ENCODE results near the gene EMILIN2.
A peak's percentile ranks its signal among the peaks of the same experiment; 100 is the strongest.

EMILIN2 gene

DNA sequence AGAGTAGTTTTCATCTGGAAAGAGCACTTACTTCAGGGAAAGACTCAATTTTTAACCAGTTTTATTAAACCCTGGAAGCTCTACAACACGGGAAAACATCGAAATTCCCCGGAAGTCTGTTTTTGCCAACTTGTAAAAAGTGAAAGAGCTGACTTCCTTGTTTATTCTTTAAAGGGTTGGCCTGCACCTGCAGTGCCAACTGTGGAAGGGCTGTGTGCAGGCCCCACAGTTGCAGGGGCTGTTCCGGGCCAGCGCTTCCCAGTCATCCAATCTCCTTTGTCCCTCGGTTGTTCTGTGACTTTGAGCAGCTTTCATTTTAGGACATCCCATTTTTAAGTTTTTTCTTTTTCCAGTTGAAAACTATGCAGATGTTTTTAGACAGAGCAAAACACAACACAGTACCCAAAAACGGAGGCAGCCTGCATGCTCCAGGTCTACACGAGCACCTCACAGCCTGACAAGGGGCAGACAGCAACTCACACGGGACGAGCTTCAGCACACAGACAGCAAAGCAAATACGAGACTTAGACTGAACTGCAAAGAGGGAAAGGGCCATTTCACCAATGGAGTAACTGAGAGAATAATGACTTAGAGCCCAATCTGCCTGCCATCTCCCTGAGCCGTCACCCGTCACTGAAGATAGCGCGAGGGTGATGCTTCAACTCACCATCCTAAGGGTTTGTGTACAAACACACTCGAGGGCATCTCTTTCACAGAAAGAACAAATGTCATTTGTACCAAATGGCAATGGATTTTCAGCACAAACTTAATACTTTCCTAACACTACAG is 70.6 kb downstream of the EMILIN2 start:
- no peak for DNase-seq

GRCh38 chr18:2918761-2919550 is 72.2 kb downstream of the EMILIN2 start:
- no peak for DNase-seq

GRCh38 chr18:2919600-2919999 is 72.8 kb downstream of the EMILIN2 start:
- no peak for DNase-seq

DNA sequence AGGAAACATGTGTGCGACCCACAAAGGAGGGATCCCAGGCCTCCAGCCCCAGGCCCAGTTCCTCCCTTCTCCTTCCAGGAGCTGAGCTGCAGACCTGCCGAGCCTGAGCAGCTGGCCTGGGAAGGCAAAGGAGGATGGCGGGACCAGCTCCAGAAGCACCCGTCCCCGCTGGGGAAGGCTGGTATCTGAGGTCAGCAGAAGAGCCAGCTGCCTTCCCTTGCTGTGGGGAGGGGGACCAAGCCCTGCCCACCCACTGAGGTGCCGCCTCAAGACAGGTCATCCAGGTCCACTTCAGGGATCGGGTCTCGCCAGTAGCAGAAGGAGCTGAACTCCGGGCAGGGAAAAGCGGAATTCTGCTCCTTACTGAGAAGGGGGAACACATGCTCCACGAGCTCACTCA is 73.2 kb downstream of the EMILIN2 start:
- DNase-seq: no peak

- DNase-seq: no peak
These were observed 73.9 kb downstream of the EMILIN2 start for GRCh38 chr18:2920546-2921343.

GRCh38 chr18:2921778-2922177 is 75.0 kb downstream of the EMILIN2 start:
- DNase-seq: no peak

DNA sequence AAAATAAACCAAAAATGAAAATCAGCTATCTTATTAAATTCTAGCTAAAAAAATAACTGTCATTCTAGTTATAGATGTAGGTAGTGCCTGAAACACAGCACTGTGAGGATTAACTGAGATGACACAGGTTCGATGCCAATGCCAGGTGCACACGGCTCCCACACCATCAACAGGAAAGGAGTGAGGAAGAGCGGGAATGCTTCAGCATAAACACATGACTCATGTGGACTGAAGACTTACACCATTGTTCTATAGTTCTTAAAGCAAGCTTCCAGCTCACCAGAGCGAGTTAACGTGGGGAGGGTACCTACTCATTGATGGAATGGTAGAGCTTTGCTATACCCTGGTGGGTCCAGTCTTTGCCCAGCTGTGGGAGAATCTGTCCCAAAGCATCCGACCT is 76.7 kb downstream of the EMILIN2 start:
- DNase-seq: no peak

- no peak for DNase-seq
These were observed 78.1 kb downstream of the EMILIN2 start for GRCh38 chr18:2924920-2925319.

DNA sequence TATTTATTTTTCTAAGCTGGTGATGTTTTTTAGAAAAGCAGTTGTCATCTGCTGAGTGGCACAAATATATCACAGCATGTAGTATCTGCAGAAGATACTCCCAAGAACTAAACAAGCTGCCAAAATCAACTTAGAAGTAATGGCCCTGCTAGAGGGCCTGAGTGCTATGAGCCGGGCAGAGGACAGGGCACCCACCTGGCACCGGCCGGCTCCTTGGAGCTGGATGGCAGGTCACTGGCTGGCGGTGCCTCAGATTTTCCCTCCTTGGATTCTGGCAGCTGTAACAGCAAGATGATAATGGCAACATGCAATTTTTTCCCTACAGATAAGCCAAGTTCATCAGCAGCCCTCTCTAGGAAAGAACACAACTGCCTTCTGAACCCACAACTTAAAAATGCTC is 79.7 kb downstream of the EMILIN2 start:
- DNase-seq: no peak

DNA sequence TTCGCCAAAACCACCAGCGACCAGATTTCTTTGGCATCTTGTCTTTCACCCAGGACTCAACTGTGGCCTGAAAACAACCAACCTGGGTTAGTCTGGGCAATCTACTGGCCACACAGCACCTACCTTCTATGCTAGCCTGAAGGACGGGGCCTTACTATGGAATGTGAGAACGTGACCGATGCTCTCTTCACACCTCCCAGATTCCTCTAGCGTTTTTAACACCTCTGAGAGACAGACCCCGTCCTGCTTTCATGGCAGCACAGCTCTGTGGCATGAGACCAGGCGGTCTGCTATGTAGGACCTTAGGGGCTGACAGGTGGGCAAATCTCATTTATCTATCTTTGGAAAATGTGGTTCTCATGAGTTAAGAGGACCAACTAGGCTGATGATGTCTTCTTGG is 80.9 kb downstream of the EMILIN2 start:
- DNase-seq: no peak

DNA sequence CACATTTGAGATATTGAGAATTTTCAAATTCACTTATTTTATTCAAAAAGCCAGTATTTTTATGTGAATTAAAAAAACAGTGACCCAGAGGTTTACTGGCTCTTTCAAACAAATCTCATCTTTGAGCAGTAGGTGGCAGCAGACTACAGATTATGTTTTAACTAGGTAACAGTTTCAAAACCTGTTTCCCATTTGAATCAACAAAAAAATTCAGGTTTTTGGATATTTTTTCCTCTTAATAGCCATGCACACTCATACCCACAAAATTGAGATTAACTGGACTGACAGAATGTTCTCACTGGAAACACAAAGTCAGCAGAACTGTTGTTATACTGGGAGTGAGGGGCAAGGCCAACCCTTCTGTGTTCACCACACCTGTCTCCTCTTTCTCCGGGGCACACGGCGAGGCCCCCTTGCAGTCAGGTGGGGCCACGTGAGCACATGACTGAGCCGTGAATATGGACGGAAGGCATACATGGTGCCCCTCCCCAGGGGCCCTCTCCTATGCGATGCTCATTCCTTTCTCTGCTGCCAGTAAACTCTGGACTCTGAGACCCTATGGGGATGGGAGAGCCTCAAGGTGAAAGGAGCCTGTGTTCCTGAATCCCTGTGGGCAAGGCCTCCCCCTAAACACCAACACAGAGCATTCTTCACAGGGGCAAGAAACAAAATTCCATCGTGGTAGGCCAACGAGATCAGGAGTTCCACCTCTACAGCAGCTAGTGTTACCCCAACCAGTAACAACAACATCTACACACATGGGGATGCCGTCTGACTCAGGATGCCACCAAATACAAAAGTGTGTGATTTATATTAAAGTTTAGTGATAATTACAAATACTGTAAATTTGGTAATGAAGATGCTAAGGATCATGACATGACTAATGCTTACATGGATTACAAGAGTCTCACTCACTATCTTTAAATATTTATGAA is 85.7 kb downstream of the EMILIN2 start:
- DNase-seq: peak; percentile 69

DNA sequence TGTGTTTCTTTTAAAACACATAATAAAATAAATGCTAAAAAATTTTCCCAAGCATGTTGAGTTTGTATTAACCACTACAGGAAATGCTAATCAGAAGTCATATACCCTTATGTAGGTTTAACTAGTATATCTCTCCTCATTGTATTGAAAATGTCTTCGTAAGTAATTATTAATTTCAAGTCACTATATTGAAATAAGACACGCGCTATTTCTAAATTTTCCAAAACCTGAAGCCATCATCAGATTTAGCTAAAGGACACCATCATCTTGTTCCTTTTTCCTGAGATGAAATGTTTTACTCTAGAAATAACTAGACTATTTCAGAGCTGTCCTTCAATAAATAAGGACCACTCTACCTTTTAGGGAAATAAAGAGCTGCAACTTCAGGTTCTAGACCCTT is 87.2 kb downstream of the EMILIN2 start:
- no peak for DNase-seq

DNA sequence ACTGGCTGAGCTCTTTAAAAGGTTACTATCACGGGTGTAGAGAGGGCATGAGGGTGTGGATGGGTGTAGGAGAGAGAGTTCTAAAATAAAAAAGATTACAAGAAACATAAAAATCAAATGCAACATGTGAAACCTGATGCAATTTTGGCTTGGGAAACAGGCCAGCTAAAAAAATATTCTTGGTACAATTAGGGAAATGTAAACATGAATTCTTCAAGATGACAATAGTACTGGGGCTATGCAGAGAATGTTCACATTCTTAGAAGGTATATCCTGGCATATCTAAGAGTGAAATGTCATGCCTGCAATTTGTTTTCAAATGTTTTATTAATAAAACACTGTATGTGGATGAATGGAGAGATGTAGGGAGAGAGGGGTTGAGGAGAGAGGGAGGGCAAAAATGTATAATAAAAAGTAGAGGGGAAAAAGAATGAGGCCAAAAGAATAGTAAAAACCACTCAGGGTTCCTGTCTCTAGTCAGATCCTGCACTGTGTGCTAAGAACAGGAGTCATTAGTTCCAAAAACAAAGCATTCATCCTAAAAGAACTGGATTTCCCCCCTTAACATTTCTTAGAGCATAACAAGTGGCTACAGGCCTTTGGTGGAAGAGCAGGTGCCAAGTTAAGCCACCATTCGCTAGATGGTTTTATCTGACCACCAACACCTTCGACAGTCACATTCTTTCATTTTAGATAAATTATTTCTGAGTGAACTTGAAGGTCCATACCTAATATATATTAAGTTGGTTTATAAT is 88.8 kb downstream of the EMILIN2 start:
- DNase-seq: peak; percentile 41

DNA sequence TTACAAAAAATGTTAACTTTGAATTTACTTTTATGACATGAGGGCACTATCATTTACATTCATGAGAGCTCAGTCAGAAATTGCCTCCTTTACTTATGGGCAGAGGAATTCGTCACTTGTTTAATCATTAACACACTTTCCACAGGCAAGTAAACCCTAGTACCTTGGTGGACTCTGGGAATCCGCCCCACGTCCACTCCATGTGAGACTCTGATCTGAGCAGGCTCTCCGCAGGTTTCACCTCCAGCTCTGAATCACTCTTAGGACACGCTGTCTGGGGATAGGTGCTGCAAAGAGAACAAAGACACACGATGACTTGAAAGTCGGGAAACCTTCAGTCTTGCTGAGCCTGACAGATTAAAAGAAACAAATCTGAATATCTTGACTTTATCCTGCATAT is 92.5 kb downstream of the EMILIN2 start:
- no peak for DNase-seq

DNA sequence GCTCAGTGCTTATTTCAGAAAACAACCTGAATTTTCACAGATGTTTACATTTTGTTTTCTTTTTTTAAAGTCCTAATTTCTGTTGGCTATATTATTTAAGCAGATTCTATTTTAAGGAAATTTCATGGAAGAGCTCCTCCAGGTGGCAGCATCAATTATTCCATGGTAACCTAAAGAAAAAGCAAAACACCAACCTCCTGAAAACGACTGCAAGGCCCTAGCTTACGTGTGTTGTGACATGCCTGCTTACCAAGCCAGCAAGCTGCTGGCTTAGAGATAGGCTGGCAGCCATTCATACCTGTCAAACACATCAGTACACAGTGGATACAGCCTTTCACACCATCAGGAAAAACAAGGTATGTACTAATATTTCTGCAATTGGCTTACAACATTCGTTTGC is 101.2 kb downstream of the EMILIN2 start:
- peak; percentile 39 for DNase-seq

- no peak for DNase-seq
These were observed 105.8 kb downstream of the EMILIN2 start for GRCh38 chr18:2952605-2953004.

- no peak for DNase-seq
These were observed 107.3 kb downstream of the EMILIN2 start for GRCh38 chr18:2953935-2954653.

- no peak for DNase-seq
These were observed 108.3 kb downstream of the EMILIN2 start for GRCh38 chr18:2954869-2955645.

DNA sequence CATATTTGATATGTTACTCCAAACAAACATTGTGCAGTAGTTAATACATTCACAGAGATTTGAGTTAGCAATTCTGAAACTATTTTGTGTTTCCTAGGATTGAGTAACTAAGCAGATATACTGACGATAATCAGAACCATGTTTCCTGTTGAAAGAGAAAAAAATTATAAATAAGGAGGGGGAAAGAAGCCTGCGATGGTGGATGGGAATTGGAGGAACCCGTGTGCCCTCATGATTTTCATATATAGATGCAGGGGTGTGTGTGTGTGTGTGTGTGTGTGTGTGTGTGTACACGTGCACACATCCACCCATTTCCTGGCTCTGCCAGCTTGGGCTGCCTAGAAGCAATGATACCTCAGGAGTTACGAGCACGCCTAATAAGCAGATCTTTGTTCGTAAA is 109.2 kb downstream of the EMILIN2 start:
- peak; percentile 46 for DNase-seq

DNA sequence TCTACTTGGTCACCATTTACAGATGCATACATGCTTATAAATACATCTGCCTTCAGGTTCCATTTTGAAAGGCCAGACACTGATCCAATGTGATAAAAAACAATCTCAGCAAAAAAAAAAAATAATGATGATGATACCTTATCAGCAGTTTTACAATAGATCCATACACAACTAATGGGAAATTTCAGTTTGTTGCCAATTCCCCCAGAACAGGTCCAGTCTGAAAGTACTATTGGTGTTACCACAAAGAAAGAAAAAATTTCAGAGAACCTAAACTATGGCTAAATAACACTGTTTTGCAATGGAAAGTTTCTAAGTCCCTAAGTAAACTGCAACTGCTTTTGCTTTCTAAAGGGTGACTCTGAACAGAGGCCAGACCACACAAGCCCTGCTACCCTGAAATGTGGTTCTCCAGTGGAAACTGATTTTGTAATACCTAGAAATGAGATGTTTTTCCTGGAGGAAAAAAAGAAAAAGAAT is 112.1 kb downstream of the EMILIN2 start:
- peak; percentile 44 for DNase-seq
